Nasal cavity respiratory epithelium epithelial cell of viscerocranial mucosa (primary cell): ENCODE data around the gene TIMP1. TPM values are rescaled to one million over a fixed set of nuclear protein-coding genes. Genes with fewer than 3 reads are reported as not detected.

Experiments used
- total RNA-seq: library from RNA; depleted of rRNA; stranded (reverse); fragments of >200 nt; gene quantifications from 2 replicates; pipeline ENCODE4 v1.2.3, GENCODE V29; 2014

Gene TIMP1
- total RNA-seq, result 27.7 and 45.8 TPM in 2 replicates

GRCh38 chrX:47581731-47582647 lies at the start of gene TIMP1:
TIMP1 (plus strand) TSS chrX:47582436; CDS start chrX:47583416, 980 bp downstream.

DNA sequence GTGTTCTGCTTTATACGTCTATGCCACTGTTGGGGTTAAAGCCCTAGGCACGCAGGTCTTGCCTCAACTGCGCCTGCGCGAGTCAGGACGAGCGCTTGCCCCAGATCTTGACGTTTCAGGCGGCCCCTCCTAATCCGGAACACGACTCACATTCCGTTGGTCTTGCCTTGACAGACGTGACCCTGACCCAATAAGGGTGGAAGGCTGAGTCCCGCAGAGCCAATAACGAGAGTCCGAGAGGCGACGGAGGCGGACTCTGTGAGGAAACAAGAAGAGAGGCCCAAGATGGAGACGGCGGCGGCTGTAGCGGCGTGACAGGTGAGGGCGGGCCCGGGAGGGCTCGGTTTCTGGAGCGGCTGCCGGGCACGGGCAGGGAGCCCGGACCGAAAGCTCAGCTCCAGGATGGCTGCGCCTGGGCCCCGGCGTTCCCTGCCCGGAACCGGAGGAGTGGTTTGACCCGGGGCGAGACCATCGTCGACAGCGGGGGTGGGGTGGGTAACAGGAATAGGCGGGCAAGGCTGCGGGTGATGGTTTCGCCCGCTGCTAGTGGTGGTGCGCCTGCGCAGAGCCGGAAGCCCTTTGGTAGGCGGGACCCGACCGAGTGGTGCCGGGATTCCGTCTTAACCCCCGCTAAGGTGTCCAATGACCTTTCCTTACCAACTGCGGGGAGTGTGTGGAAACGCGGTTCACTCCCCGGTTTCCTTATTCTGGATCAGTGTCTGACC lies 21.1 kb upstream of the TIMP1 start, which contains the start of gene ARAF:
Gene ARAF, plus strand, starts transcription at position 272 of the 725 bp plus-strand sequence. CDS start 1,763 bp downstream, outside the sequence.

DNA sequence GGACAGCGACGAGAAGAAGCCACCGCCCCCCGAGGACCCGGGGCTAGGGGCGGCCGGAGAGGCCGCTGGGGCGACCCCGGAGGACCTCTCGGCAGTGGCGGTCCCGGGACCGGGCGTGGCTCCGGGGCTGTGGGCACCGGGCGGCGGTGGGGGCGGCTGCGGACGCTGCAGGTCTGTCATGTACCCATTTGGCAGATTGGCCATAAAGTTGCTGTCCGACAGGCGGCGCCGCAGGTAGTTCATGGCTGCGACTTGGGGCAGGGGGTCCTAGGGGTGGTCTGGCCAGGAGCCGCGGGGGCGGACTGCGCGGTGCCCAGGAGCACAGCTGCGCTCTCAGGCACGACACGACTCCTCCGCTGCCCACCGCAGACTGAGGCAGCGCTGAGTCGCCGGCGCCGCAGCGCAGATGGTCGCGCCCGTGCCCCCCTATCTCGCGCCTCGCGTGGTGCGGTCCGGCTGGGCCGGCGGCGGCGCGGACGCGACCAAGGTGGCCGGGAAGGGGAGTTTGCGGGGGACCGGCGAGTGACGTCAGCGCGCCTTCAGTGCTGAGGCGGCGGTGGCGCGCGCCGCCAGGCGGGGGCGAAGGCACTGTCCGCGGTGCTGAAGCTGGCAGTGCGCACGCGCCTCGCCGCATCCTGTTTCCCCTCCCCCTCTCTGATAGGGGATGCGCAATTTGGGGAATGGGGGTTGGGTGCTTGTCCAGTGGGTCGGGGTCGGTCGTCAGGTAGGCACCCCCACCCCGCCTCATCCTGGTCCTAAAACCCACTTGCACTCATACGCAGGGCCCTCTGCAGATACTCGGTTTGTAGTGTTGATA lies 37.5 kb downstream of the TIMP1 start, which contains the start of gene SYN1:
Gene SYN1, minus strand, starts transcription at position 372 of the 817 bp plus-strand sequence. Its CDS starts 129 bp downstream, at position 243.

GRCh38 chrX:47629419-47630200 lies 47.4 kb downstream of the TIMP1 start, which contains the start of gene CFP:
CFP (minus strand) TSS chrX:47629930; CDS start chrX:47629844, 86 bp downstream.

Other genes with a start within 250 kb of the TIMP1 start
- under 0.01 and 0.07 TPM in 2 replicates for gene ZNF157, start 211.9 kb upstream of the TIMP1 start, total RNA-seq
- gene ZNF41, start 99.2 kb upstream of the TIMP1 start, total RNA-seq, result 4.8 and 7.5 TPM in 2 replicates
- 8.9 and 17.8 TPM in 2 replicates for gene ARAF, start 21.2 kb upstream of the TIMP1 start, total RNA-seq
- gene SYN1, start 37.4 kb downstream of the TIMP1 start, total RNA-seq, result under 0.01 and 0.07 TPM in 2 replicates
- under 0.01 and 0.07 TPM in 2 replicates for gene CFP, start 47.5 kb downstream of the TIMP1 start, total RNA-seq
- 13.0 and 19.6 TPM in 2 replicates for gene ELK1, start 68.1 kb downstream of the TIMP1 start, total RNA-seq
- 69.3 and 115 TPM in 2 replicates for gene UXT, start 76.7 kb downstream of the TIMP1 start, total RNA-seq